ENCODE measurements around the gene RNU6-9.
A peak's percentile ranks its signal among the peaks of the same experiment; 100 is the strongest.

Gene RNU6-9

DNA sequence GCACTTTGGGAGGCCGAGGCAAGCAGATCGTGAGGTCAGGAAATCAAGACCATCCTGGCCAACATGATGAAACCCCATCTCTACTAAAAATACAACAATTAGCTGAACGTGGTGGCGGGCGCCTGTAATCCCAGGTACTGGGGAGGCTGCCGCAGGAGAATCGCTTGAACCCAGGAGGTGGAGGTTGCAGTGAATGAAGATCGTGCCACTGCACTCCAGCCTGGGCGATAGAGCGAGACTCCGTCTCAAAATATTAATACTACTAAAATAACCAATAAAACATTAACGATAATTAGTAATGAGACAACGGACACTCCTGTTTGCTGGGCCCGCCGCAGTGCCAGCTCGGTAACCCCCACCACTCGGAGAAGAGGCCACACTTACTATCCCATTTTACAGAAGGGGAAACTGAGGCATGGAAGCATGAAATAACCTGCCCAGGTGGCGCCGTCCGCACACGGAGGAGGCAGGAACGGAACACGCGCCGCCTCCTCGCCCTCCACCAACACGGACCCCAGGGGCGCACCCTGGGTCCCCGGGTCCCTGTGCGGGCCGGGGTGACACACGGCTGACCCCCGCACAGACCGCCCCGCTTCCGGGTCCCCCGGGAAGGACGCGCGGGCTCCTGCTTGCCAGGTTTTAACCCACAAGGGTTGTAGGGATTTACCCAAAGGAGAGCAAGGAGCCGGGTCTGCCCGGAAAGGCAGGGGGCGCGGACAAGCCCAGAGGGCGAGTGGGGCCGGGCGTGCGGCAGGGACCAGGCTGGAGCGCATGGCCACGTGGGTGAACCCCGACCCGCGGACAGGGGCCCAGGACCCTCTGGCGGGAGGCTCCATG is 18.1 kb downstream of the RNU6-9 start:
- H3K4me3 ChIP-seq (ENCODE audit: low read depth, low read length) = peak overlapping the region; percentile 17; the same call in 1 of the 2 replicates

DNA sequence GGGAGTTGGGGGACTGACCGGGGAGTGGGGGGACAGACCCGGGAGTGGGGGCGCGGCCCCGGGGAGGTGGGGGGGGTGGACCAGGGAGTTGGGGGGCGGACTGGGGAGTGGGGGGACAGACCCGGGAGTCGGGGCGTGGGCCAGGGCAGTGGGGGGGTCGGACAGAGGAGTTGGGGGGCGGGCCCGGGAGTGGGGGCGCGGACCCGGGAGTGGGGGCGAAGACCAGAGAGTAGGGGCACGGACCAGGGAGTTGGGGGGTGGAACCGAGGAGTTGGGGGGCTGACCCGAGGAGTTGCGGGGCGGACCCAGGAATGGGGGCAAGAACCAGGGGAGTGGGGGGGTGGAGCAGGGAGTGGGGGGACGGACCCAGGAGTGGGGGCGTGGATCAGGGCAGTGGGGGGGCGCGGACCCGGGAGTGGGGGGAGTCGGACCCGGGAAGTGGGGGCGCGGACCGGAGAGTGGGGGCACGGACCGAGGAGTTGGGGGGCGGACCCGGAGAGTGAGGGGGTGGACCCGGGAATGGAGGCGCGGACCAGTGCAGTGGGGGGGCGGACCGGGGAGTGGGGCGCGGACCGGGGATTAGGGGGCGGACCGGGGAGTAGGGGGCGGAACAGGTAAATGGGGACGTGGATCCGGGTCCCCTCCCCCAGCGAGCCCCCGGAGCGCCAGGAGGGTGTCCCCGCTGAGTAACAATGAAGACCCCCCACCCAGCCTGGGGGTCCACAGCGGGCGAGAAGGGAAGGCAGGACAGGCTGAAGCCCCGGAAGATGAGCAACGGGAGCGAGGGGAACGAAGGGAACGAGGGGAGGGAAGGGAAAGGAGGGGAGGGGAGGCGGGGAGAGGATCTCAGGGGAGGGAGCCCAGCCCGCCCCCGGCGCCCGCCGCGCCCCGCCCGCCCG is 19.1 kb downstream of the RNU6-9 start:
- TF ChIP-seq, protein P1, sequence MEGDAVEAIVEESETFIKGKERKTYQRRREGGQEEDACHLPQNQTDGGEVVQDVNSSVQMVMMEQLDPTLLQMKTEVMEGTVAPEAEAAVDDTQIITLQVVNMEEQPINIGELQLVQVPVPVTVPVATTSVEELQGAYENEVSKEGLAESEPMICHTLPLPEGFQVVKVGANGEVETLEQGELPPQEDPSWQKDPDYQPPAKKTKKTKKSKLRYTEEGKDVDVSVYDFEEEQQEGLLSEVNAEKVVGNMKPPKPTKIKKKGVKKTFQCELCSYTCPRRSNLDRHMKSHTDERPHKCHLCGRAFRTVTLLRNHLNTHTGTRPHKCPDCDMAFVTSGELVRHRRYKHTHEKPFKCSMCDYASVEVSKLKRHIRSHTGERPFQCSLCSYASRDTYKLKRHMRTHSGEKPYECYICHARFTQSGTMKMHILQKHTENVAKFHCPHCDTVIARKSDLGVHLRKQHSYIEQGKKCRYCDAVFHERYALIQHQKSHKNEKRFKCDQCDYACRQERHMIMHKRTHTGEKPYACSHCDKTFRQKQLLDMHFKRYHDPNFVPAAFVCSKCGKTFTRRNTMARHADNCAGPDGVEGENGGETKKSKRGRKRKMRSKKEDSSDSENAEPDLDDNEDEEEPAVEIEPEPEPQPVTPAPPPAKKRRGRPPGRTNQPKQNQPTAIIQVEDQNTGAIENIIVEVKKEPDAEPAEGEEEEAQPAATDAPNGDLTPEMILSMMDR (IDR thresholded peaks at IDR 0.05; ENCODE audit: low read depth, low read length) = no peak
- H3K4me3 ChIP-seq (ENCODE audit: low read depth, low read length) = peak overlapping the region; percentile 77

More for the DNA sequence above, 18.1 kb downstream of the RNU6-9 start:
- TF ChIP-seq, protein P1 (IDR thresholded peaks at IDR 0.05; ENCODE audit: low read depth, low read length) = no peak

DNA sequence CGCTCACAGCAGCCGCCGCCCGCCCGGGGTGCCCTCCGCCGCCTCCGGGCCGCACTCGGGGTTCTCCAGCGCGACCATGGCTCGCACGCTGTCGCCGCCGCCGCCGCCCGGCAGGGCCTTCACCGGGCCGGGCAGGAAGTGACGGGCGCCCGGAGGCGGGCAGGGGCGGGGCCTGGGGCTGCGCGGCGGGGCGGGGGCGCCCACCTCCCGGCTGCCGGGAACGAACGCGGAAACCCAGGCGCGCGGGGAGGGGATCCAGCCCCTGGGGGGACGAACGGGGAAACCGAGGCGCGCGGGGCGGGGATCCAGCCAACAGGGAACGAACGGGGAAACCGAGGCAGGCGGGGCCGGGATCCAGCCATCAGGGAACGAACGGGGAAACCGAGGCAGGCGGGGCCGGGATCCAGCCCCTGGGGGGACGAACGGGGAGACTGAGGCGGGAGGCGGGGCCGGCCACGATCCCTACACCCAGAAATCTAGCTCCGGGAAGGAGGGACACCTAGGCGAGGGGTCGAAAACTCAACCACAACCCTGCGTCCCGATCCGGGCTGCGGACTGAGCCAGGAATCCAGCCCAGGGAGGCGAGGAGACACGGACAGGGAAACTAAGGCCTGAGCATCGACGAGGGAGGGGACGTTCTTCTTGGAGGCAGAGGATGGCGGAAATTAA is 19.9 kb downstream of the RNU6-9 start, which contains the start of gene R3HDM4:
Gene R3HDM4, minus strand, starts transcription at position 140 of the 669 bp plus-strand sequence. Its CDS starts 62 bp downstream, at position 78.
- peak within 1 kb of the TSS; percentile 77 for H3K4me3 ChIP-seq (ENCODE audit: low read depth, low read length)
- TF ChIP-seq, protein P1 (IDR thresholded peaks at IDR 0.05; ENCODE audit: low read depth, low read length) = no peak

DNA sequence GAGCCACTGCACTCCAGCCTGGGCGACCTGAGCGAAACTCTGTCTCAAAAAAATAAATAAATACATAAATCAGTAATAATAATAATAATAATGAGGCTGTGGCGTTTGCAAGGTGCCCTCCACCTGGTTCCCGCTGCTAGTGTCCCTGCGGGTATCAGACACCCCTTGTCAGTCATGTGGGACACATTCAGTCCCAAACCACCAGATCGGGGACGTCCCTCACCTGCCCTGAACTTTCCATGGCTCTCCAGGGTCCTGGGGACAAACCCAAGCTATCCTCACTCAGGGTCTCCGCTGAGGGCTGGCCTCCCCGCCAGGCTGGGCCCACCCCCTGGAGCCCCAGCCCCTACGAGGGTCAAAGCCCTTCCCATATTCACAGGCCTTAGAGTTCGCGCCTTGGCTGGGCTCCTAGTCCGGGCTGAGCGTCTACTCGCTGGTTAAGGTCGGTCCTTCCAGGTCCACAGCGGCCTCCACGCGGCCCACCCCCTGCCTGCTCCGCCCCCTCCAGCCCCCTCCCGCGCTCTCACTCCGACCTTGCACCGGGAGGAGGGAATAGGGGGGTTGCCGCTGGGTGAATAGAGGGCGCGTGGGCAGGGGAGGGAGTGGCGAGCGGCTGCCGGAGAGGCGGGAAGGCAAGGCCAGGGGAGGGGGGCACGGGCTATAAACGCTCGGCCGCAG is 23.5 kb downstream of the RNU6-9 start:
- TF ChIP-seq, protein P1 (IDR thresholded peaks at IDR 0.05; ENCODE audit: low read depth, low read length) = no peak
- H3K4me3 ChIP-seq (ENCODE audit: low read depth, low read length) = no peak overlapping the region

DNA sequence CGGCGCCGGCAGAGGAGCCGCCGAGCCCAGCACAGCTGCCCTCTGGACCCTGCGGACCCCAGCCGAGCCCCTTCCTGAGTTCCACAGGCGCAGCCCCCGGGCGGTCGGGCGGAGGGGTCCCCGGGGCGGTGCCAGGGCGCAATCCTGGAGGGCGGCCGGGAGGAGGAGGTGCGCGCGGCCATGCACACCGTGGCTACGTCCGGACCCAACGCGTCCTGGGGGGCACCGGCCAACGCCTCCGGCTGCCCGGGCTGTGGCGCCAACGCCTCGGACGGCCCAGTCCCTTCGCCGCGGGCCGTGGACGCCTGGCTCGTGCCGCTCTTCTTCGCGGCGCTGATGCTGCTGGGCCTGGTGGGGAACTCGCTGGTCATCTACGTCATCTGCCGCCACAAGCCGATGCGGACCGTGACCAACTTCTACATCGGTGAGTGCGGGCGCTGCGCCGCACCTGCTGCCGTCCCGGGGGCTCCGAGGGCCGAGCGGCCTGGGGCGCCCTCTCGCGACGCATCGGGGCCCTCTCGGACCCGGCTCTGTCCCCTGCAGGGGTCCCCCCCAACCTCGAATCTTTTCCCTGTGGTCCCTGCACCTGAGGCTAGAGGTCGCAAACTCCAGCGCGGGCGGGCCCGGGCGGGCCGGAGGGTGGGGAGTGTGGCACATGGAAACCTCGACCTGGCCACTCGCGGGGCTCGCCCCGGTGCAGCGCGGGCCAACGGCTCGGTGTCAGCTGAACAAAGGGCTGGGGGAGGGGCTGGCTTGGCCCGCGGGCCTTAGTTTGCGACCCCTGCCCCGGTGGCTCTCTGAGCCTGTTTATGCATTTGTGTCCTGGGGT is 24.3 kb downstream of the RNU6-9 start, which contains the start of gene KISS1R:
Gene KISS1R, plus strand, starts transcription at position 11 of the 829 bp plus-strand sequence. Its CDS starts 170 bp downstream, at position 181.
- TF ChIP-seq, protein P1 (IDR thresholded peaks at IDR 0.05; ENCODE audit: low read depth, low read length) = peak; percentile 26; the same call in 1 of the 2 replicates
- peak within 1 kb of the TSS; percentile 14; the same call in 1 of the 2 replicates for H3K4me3 ChIP-seq (ENCODE audit: low read depth, low read length)

DNA sequence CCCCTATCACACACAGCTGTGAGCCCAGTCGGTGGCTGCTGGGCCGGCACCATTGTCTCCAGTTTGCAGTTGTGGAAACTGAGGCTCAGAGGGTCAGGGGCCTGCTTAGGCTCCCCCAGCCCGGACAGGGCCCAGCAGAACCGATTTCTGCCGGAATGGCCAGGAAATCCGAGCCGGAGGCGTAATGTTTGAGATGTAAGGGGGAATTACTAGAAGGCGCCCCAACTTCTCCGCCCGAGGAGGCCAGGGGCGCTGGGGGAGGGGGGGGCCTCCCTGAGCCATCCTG is 24.8 kb downstream of the RNU6-9 start:
- TF ChIP-seq, protein P1 (IDR thresholded peaks at IDR 0.05; ENCODE audit: low read depth, low read length) = no peak
- H3K4me3 ChIP-seq (ENCODE audit: low read depth, low read length) = no peak overlapping the region

Measured in WI38 (cell line).